SK-N-SH treated with all-trans-retinoic acid at 6 μM for 48 hours (cell line): ENCODE results near the gene BBS9.

Experiments used
- ARNTL ChIP-seq: fragments of 450-650 bp; formaldehyde crosslinking; IDR thresholded peaks from 2 replicates; pipeline ENCODE4 v1.5.0; 2020; ENCODE audit warnings: low read depth, mild to moderate bottlenecking, moderate library complexity, borderline replicate concordance
- BACH2 ChIP-seq: fragments of 250-450 bp; sonication (Bioruptor Pico); IDR thresholded peaks from 2 replicates; pipeline ENCODE4 v1.9.0; 2021; ENCODE audit warnings: mild to moderate bottlenecking, borderline replicate concordance
- CREB5 ChIP-seq: fragments of 250-450 bp; sonication (Bioruptor Pico); IDR thresholded peaks from 2 replicates; pipeline ENCODE4 v1.5.1; 2020; ENCODE audit warnings: low read depth, mild to moderate bottlenecking, moderate library complexity
- CSRNP3 ChIP-seq: fragments of 250-450 bp; sonication (Bioruptor Pico); IDR thresholded peaks from 2 replicates; pipeline ENCODE4 v1.5.1; 2021; ENCODE audit warnings: mild to moderate bottlenecking, moderate library complexity
- GLIS3 ChIP-seq: fragments of 250-450 bp; sonication (Bioruptor Pico); IDR thresholded peaks from 2 replicates; pipeline ENCODE4 v1.5.0; 2020; ENCODE audit warnings: mild to moderate bottlenecking, moderate library complexity
- PATZ1 ChIP-seq: fragments of 250-450 bp; sonication (Bioruptor Pico); IDR thresholded peaks from 2 replicates; pipeline ENCODE4 v1.8.0; 2020; ENCODE audit warnings: mild to moderate bottlenecking, moderate library complexity, borderline replicate concordance
- POU6F1 ChIP-seq: fragments of 250-450 bp; sonication (Bioruptor Pico); IDR thresholded peaks from 2 replicates; pipeline ENCODE4 v1.8.0; 2021; ENCODE audit warnings: low read depth, mild to moderate bottlenecking, moderate library complexity, borderline replicate concordance
- RARB ChIP-seq: fragments of 250-450 bp; sonication (Bioruptor Pico); IDR thresholded peaks from 2 replicates; pipeline ENCODE4 v1.8.0; 2021; ENCODE audit warnings: mild to moderate bottlenecking, moderate library complexity
- TCF4 ChIP-seq: fragments of 250-450 bp; sonication (Bioruptor Pico); IDR thresholded peaks from 2 replicates; pipeline ENCODE4 v1.8.0; 2021; ENCODE audit warnings: mild to moderate bottlenecking, moderate library complexity, borderline replicate concordance
- TOX ChIP-seq: fragments of 250-450 bp; sonication (Bioruptor Pico); IDR thresholded peaks from 2 replicates; pipeline ENCODE4 v1.8.0; 2021; ENCODE audit warnings: mild to moderate bottlenecking, moderate library complexity, borderline replicate concordance
- TSHZ2 ChIP-seq: fragments of 250-450 bp; sonication (Bioruptor Pico); IDR thresholded peaks from 2 replicates; pipeline ENCODE4 v1.5.0; 2020; ENCODE audit warnings: mild to moderate bottlenecking, moderate library complexity
- ZFP3 ChIP-seq: fragments of 250-450 bp; sonication (Bioruptor Pico); IDR thresholded peaks from 2 replicates; pipeline ENCODE4 v1.5.0; 2020; ENCODE audit warnings: mild to moderate bottlenecking, moderate library complexity
- ZFP30 ChIP-seq: fragments of 450-650 bp; formaldehyde crosslinking; IDR thresholded peaks from 2 replicates; pipeline ENCODE4 v1.5.0; 2022; ENCODE audit warnings: mild to moderate bottlenecking, moderate library complexity
- ZNF565 ChIP-seq: fragments of 450-650 bp; formaldehyde crosslinking; conservative IDR thresholded peaks from 2 replicates; pipeline ENCODE4 v1.5.0; 2020; ENCODE audit warnings: low read depth, mild to moderate bottlenecking, moderate library complexity

GRCh38 chr7:33604056-33604455, 474.7 kb downstream of the BBS9 start:
- TF ChIP-seq GLIS3 (CRISPR knock-in tag) = no peak
- no peak for TF ChIP-seq PATZ1 (CRISPR knock-in tag)
- no peak for TF ChIP-seq CSRNP3 (CRISPR knock-in tag)
- TF ChIP-seq TCF4 = no peak
- TF ChIP-seq ZNF565 (CRISPR knock-in tag) = no peak
- no peak for TF ChIP-seq ZFP30 (CRISPR knock-in tag)
- no peak for TF ChIP-seq TSHZ2
- no peak for TF ChIP-seq ZFP3 (CRISPR knock-in tag)
- TF ChIP-seq CREB5 = no peak
- TF ChIP-seq ARNTL (CRISPR knock-in tag) = no peak
- no peak for TF ChIP-seq BACH2 (CRISPR knock-in tag)
- TF ChIP-seq RARB (CRISPR knock-in tag) = no peak
- TF ChIP-seq TOX = no peak
- TF ChIP-seq POU6F1 (CRISPR knock-in tag) = no peak
